AG09319 (cell line): Measurements from ENCODE around the gene COL4A5.

Source experiments
- DNase-seq: peaks from one replicate; pipeline ENCODE4 v3.0.0-alpha.2; 2010; ENCODE audit warnings: low read depth; ENCODE audit errors: extremely low read depth
- TF ChIP-seq, protein P1 (sequence below): IDR thresholded peaks from 2 replicates; pipeline ENCODE4 v1.5.1; 2011; ENCODE audit warnings: low read depth, mild to moderate bottlenecking, inconsistent platforms, low read length, moderate library complexity

The COL4A5 gene

DNA sequence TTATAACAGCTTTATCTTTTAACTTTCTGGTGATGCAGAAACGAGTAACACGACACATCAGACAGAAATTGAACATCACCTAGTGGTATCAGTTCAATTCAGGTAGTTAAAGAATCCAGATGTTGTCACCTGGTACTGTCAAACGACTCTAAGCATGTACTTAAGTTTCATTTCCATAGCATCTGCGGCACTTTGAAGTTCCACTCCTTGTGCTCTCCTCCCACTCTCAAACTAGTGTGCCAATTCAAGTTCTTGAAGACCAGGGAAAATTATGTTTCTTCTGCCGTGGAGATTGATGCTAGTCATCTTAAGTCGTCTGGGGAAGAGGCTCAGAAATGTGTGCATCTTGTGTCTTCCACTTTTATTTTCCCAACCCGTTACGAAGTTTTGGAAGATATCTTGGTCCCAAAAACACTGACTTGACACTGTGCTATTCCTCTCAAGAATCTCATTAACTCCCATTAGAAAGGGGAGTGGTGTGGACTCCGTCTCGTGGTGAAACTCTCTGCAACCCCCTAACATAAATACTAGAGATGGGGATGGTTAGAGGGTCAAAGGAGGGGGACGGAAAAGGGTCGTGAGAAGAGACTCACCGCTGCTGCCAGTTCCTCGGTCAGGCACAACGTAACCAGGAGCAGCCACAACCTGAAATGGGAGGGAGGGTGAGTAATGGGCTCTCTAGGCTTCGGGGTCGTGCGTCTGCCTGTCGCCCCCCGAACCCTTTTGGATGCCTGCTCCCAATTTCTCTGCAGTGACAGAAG is 2.1 kb upstream of the COL4A5 start:
- TF ChIP-seq, protein P1, sequence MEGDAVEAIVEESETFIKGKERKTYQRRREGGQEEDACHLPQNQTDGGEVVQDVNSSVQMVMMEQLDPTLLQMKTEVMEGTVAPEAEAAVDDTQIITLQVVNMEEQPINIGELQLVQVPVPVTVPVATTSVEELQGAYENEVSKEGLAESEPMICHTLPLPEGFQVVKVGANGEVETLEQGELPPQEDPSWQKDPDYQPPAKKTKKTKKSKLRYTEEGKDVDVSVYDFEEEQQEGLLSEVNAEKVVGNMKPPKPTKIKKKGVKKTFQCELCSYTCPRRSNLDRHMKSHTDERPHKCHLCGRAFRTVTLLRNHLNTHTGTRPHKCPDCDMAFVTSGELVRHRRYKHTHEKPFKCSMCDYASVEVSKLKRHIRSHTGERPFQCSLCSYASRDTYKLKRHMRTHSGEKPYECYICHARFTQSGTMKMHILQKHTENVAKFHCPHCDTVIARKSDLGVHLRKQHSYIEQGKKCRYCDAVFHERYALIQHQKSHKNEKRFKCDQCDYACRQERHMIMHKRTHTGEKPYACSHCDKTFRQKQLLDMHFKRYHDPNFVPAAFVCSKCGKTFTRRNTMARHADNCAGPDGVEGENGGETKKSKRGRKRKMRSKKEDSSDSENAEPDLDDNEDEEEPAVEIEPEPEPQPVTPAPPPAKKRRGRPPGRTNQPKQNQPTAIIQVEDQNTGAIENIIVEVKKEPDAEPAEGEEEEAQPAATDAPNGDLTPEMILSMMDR: no peak

DNA sequence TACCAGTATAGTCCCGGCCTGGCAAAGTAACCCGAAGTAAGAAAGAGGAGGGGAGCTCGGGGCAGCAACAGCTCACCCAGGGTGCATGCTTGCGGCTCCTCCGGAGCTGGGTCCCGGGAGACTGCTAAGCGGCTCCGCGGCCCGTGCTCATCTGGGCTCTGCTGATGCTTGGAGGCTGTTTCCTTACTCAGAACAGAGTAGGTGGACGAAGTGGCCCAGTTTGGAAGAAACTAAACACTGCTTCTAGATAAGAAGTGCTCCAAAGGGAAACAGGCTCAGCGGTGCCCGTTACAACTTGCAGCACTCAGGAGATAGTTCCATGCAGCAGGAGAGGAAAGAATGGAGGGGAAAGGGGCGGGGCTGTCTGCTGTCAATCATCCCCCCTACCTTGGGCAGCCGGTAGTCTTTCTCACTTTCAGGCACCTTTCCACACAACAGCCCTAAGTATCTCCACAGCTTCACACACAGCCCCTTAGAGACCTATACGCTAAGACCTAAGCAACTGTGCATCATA is 1.5 kb upstream of the COL4A5 start, which contains the start of gene COL4A6:
Gene COL4A6, minus strand, starts transcription at position 313 of the 514 bp plus-strand sequence. Its CDS starts 226 bp downstream, at position 87.
- no peak for DNase-seq
- TF ChIP-seq, protein P1: no peak

More for the DNA sequence above, 2.1 kb upstream of the COL4A5 start:
- no peak for DNase-seq

DNA sequence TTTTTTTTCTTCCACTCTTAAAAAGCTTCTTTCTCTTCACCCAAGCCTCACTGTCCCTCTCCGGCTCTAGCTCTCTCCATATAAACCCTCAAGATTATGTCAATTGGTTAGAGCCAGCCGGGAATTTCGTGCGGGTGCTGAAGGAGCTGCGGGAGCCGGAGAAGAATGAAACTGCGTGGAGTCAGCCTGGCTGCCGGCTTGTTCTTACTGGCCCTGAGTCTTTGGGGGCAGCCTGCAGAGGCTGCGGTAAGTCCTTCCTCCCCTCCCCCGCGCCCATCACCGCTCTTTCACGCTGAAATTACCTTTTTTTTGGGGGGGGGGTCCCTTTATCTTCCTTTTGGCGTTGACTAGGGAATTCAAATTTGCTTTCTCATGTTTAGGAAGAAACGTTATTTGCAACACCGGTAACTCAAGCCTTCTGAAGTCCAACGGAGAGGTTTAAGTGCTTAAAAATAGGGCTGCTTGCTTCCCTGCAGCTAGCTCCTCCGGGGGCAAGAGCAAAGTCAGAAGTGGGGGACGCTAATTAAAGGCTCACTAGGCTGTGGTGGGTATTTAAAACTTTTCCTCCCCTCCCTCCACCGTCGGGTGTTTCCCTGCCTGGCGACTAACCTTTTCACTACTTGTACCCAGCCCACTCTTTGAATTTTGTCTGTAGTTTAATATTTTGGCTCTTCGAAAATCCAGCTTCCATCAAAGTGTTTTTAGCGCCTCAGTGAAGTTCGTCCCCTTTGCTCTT is 491 bp downstream of the COL4A5 start:
- DNase-seq: no peak
- TF ChIP-seq, protein P1: no peak

DNA sequence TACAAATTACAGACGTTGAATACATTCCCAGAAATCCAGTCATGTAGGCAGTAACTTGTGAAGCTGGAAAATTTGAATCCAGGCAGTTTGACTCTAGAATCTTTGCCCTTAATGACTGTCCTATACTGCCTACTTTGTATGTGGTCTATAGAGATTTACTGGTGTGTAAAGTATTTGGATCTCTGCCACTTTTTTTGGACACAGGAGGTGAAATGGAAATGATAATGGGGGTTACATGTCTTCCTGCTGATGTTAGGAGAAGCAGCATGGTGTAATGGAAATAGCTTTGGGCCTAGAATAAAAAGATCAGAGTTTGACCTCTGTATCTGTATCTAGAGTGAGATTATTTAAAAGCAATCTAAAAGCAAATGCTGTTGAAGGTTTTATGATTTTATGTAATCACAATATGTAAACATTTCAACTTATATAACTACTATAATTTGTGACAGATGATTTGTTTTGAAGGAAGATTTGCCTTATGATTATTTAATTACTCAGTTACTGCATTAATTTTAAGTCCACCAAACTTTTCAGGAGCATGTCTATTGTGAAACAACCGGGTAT is 3.3 kb downstream of the COL4A5 start:
- TF ChIP-seq, protein P1: no peak
- no peak for DNase-seq

DNA sequence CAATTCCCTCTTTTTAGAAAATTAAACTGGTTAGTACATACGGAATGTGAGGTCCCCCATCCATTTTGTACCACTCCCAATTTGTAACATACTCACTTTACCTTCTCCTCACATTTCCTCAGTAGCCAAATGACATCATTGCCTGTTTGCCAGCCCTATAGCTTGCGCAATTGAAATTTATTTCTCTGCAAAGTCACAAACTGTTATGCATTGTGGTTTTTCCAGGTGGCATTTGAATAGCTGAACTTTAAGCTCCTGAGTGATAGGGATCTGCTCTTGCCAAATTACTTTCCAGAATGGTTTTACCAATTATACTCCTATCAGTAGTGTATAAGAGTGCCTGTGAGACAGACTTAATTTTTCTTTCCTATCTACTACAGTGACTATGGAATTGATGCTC is 7.7 kb downstream of the COL4A5 start:
- TF ChIP-seq, protein P1: no peak
- DNase-seq: no peak

DNA sequence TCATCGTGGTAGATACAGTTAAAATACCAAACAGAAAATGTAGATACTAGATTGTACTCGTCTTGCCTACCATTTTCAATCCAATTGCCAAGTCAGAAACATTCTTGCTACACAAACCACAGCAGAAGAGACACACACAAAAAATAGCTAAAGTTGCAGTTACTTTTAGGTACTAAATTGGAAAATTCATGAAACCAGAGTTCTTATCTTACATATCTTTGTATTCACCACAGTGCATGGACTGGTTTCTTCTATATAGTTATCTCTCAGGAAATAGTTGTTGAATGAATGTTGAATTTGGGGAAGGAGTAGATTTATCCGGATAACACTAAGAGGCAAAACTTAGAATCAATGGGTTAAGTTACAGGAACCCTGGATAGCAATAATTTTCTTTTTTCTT is 14.2 kb downstream of the COL4A5 start:
- TF ChIP-seq, protein P1: no peak
- no peak for DNase-seq
